GM19043 (cell line): ENCODE measurements around the gene MPPED2.

Experiments
- ATAC-seq: cut with Tn5 transposase; IDR thresholded peaks from one replicate; pipeline ENCODE4 v1.9.1; 2021; ENCODE audit warnings: low read depth; ENCODE audit not compliant: unreplicated experiment

Gene MPPED2

GRCh38 chr11:30489076-30489475, 97.1 kb downstream of the MPPED2 start:
- ATAC-seq: no peak

DNA sequence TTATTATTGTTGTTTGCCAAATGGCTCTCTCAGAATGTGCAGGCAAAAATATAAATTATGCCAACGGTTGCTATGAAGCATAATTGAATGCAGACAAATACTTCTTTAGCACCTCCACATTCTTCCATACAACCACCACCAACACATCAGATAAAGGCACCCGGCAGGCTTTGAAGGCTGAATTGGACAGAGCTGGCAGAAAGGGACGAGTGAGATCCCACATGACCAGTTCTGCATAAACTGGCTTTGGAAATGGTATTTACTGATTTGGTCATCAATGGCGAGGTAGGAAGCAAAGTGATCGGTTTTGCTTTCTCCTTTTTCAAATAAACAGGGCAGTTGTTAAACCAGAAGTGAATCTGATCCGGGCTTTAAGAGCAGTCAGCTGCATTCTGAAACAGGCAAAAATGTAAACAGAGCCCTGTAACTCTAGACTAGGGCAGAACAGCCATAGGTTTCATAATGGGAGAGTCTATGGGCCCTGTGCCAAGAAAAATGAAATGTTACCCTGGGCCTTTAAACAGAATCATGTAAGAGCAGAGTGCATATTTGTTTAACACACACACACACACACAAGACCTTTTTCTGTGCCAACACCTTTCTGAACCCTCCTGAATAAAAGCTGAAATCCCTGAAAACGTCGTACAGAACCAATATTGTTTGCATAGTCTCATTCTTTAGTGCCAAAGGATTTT, 97.7 kb downstream of the MPPED2 start:
- no peak for ATAC-seq

DNA sequence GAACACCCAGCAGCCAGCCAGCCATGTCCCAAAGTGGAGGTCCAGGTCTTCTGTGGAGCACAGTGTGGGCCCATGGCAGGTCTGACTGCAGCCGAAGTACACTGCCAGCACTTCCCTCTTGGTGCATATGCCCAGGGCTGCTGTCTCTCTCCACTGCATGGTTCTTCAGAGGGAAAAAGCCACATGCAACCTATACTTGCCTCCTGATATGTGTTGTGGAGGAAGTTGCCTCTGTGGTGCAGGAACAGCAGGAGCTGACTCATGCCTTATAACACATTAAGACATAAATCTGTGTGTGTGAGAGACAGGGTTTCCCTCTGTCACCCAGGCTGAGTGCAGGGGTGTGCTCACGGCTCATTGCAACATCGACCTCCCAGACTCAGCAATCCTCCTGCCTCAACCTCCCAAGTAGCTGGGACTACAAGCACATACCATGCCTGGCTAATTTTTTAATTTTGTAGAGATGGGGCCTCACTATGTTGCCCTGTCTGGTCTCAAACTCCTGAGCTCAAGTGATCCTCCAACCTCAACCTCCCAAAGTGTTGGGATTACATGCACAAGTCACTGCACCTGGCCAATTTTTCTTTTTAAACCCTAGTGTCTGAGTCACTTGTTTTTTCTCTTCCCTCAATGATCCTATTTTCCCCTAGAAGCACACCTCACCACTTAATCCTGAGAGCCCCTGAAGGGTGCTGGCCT, 98.8 kb downstream of the MPPED2 start:
- no peak for ATAC-seq

GRCh38 chr11:30485756-30486155, 100.4 kb downstream of the MPPED2 start:
- no peak for ATAC-seq

GRCh38 chr11:30485222-30485621, 100.9 kb downstream of the MPPED2 start:
- ATAC-seq: no peak

DNA sequence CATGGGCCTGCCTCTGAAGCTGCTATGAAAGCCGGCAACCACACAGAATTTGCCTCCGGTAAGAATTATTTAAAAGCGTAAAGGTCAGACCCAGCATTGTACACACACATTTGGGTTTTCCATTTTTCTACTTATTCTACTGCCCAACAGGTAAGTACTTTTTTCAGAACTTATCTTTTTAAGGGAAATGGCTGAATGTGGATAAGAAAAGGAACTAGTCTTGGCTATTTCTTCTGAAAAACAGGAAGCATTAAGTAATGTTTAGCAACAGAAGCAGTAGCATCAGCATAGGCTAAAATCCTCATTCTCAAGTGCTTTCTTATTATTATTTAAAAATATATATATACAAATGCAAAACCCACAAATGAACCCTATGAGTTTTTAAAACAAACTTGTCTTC, 103.1 kb downstream of the MPPED2 start:
- no peak for ATAC-seq

DNA sequence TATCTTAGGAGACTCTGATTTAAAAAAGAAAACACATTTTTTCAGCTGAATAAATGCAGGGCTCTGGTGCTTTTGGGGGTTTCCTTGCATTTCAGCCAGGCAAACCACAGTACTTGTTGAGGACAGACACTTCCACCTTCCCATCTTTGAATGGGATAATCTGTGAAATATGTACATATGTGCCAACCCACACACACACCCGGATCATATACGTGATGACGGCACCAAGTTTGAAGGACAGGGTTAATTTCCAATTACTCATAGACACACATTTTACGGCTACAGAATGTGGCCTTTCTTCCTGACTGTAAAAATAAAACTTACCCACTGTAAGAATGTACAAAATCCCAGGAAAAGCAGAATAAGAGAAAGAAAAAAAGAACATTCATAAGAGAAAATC, 104.4 kb downstream of the MPPED2 start:
- no peak for ATAC-seq

GRCh38 chr11:30481330-30481729, 104.8 kb downstream of the MPPED2 start:
- ATAC-seq: no peak

DNA sequence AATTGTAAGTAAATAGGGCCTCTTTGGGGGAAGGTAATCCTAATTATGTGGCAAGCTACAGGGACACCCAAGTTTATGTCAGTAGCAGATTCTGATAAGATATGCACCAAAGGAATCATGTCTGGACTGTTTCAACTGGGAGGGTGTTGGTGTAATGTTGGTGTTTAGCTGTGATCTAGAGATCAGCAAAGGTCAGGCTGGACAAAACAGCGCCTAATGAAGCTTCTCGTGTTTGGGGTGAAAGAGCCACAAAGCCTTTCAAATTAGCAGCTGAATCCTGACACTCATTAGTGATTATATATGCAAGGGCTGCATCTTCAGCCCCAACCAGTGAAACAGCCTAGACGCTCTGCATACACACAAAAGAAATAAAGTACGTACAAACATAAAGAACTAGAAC, 106.3 kb downstream of the MPPED2 start:
- ATAC-seq: no peak

- no peak for ATAC-seq
Observed at GRCh38 chr11:30478923-30479322, 107.2 kb downstream of the MPPED2 start.

DNA sequence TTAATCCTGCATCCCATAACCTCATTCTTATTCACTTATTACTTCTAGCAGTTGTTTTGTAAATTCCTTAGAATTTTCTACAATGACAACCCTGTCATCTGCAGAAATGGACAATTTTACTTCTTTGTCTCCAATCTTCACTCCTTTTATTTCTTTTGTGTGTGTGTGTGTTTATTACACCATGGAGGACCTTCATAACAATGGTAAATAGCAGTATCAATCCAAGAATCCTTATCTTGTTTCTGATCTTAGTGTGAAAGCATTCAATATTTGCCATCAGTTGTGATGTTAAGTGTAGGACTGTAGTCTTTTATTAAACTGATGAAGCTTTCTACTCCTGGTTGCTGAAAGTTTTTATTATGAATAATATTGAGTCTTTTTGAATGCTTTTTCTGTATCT, 109.1 kb downstream of the MPPED2 start:
- no peak for ATAC-seq

GRCh38 chr11:30474151-30474954, 111.8 kb downstream of the MPPED2 start:
- no peak for ATAC-seq

GRCh38 chr11:30471244-30471643, 114.9 kb downstream of the MPPED2 start:
- no peak for ATAC-seq

DNA sequence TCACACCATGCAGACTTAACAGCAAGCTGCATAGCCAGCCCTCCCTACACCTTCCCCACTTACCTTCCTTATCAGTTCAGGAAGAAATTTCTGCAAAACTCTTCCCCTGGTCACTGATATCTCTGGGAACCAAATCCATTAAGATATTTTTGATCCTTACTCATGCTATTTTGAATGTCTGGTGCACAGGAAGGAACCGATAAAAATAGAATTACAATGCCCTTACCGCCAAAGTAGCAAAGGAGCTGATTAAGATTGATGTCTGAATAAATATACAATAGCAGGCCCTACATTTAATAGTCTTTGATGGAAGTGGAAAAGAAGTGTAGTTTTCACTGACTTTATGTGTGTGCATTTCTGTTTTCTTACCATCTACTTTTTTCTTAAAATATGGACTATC, 117.3 kb downstream of the MPPED2 start:
- ATAC-seq: no peak

- no peak for ATAC-seq
Observed at GRCh38 chr11:30467176-30467575, 119.0 kb downstream of the MPPED2 start.

DNA sequence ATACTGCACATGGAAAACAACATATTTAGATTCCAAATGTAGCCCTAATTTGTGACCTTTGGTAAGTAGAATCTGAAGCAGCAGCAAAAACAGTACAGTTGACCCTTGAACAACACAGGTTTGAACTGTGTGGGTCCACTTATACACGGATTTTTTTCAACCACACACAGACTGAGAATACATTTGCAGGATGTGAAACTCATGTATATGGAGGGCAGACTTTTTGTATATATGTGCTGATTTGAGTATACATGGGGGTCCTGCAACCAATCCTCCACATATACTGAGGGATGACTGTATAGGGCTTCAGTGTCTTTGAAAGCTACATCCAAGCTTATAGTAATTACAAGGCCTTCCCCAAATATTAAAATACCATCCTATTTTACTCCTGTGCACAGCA, 120.5 kb downstream of the MPPED2 start:
- ATAC-seq: no peak

DNA sequence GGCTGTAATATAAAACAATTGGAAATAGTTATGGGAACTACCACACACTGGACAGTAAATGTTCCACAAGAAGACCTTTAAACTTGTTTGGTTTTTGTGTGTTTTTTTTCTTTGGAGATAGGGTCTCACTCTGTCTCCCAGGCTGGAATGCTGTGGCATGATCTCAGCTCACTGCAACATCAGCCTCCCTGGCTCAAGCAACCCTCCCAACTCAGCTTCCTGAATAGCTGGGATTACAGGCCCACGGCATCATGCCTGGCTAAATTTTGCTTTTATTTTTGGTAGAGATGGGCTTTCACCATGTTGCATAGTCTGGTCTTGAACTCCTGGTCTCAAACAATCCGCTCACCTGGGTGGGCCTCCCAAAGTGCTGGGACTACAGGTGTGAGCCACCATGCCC, 121.0 kb downstream of the MPPED2 start:
- no peak for ATAC-seq

- no peak for ATAC-seq
Observed at GRCh38 chr11:30463266-30463665, 122.9 kb downstream of the MPPED2 start.

- no peak for ATAC-seq
Observed at GRCh38 chr11:30462421-30462820, 123.7 kb downstream of the MPPED2 start.

- ATAC-seq: no peak
Observed at GRCh38 chr11:30459821-30460220, 126.3 kb downstream of the MPPED2 start.

- ATAC-seq: no peak
Observed at GRCh38 chr11:30459306-30459705, 126.8 kb downstream of the MPPED2 start.

DNA sequence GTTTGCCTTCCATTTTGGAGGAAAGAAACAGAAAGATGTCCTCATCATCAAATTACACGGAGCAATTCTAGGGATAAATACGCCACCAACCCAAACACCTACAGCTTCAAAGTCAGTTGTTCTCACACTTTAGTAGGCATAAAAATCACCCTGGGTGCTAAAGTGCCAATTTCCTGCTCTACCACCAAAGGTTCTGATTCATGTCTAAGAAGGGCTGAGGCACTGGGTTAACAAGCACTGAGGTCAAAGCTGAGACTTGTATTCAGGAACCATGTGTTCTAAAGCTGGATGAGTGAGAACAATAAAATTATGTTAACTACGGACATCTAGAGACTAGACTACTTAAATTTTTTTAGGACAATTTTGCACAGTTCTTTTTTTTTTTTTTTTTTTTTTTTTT, 127.6 kb downstream of the MPPED2 start:
- ATAC-seq: no peak
